Ascending aorta (tissue), 2 donors: ENCODE results near the gene RXRG. TPM values are rescaled to one million over a fixed set of nuclear protein-coding genes. Genes with fewer than 3 reads are reported as not detected.

Experiments
- DNase-seq, 2 donors: peaks; one replicate each; pipeline ENCODE4 v3.0.0-alpha.2; 2019; ENCODE audit warnings: low spot score in 2 of 2
- H3K27ac ChIP-seq, 2 donors: fragments of 200-600 bp; sonication (generic); one replicate each; pipeline ENCODE4 v1.5.1; 2016 to 2017; ENCODE audit warnings: mild to moderate bottlenecking in 1 of 2
- H3K27me3 ChIP-seq: fragments of 200-600 bp; sonication (generic); one replicate; pipeline ENCODE4 v1.5.1; 2017
- H3K36me3 ChIP-seq, 2 donors: fragments of 200-600 bp; sonication (generic); one replicate each; pipeline ENCODE4 v1.5.1; 2016
- H3K4me1 ChIP-seq, 2 donors: fragments of 200-600 bp; sonication (generic); one replicate each; pipeline ENCODE4 v1.5.1; 2016 to 2017; ENCODE audit warnings: mild to moderate bottlenecking in 1 of 2
- H3K4me3 ChIP-seq, 2 donors: fragments of 200-600 bp; sonication (generic); one replicate each; pipeline ENCODE4 v1.5.1; 2016 to 2017; ENCODE audit warnings: mild to moderate bottlenecking in 1 of 2
- H3K9me3 ChIP-seq, 2 donors: fragments of 200-600 bp; sonication (generic); one replicate each; pipeline ENCODE4 v1.5.1; 2016
- intact Hi-C: fragments of 100-400 bp; cut with DNase I; formaldehyde crosslinking; loops from one replicate; pipeline ENCODE4 v1.15.1; 2023
- total RNA-seq: library from RNA; depleted of rRNA; stranded (reverse); fragments of >200 nt; gene quantifications from one replicate; pipeline ENCODE4 v1.1.0, GENCODE V29; 2016
- TF ChIP-seq, protein P1 (sequence below), 3 experiments: fragments of 200-600 bp in 2 of 3; fragments of 450-650 bp in 1 of 3; sonication (generic) in 2 of 3; IDR thresholded peaks; one replicate each; pipeline ENCODE4 v1.5.1; 2016 to 2019; ENCODE audit warnings: antibody characterized with exemption in 3 of 3, mild to moderate bottlenecking in 1 of 3, moderate library complexity in 1 of 3

Gene RXRG
- total RNA-seq, 1 donor from 2014 or later, result not detected

DNA sequence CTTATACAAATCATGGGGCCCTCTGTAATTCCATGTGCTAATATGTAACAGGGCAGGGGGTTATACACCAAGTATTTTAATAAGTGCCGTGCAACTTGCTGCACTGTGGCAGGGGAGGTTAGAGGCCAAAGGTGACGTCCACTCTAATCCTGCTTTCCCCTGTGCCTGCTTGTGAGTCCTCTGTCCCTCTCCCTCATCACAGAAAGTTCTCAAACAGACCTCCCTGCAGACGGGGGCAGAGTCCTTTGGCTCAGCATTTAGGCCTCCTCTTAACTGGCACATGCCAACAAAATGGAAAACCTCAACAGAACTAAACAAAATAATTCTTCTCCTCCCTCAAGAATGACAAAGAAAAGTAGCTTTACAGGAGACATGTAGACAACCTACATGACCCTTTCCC lies 2.9 kb downstream of the RXRG start:
- no peaks in the 10 kb centered on the region for H3K36me3 ChIP-seq
- TF ChIP-seq, protein P1, sequence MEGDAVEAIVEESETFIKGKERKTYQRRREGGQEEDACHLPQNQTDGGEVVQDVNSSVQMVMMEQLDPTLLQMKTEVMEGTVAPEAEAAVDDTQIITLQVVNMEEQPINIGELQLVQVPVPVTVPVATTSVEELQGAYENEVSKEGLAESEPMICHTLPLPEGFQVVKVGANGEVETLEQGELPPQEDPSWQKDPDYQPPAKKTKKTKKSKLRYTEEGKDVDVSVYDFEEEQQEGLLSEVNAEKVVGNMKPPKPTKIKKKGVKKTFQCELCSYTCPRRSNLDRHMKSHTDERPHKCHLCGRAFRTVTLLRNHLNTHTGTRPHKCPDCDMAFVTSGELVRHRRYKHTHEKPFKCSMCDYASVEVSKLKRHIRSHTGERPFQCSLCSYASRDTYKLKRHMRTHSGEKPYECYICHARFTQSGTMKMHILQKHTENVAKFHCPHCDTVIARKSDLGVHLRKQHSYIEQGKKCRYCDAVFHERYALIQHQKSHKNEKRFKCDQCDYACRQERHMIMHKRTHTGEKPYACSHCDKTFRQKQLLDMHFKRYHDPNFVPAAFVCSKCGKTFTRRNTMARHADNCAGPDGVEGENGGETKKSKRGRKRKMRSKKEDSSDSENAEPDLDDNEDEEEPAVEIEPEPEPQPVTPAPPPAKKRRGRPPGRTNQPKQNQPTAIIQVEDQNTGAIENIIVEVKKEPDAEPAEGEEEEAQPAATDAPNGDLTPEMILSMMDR (IDR thresholded peaks at IDR 0.05), result no peak
- no peak overlapping the region for H3K4me3 ChIP-seq
- H3K27ac ChIP-seq, result no peak overlapping the region
- intact Hi-C loops, result no loop called here
- H3K9me3 ChIP-seq, result no peaks in the 10 kb centered on the region
- H3K4me1 ChIP-seq, result peaks cover 0 to 7% of the 10 kb centered on the region in 2 donors
- peaks cover 3% of the 10 kb centered on the region for H3K27me3 ChIP-seq
- DNase-seq, result no peak

DNA sequence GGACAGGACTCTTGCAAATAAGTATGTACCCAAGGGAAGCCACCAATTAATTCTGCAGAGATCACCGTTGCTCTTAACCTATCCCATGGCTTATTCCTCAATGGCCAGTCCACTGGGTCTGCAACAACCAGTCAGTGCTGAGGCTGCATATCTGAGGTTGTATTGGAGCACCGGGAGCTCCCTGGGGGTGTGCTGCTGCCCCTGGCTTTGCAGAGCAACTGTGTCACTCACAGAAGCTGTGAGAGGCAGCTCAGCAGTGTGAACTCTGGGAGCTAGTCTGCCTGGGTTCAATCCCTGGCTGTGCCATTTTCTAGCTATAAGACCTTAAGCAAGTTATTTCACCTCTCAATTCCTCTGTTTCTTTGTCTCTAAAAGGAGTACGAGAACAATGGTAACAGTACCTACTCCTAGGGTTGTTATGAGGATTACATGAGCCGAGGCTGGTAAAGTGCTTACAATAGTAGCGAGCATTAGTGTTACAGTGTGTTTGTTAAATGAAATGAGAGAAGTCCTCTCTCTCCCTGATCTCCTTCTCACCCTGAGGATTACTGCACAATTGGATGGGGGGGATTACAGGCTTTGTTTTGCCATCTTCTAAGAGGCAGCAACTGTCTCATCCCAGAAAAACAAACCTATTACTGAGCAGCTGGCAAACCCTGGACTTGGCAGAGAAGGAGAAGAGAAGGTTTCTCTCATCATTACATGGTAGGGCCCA lies 3.6 kb downstream of the RXRG start:
- H3K4me3 ChIP-seq, result no peak overlapping the region
- intact Hi-C loops, result no loop called here
- H3K27me3 ChIP-seq, result peaks cover 3% of the 10 kb centered on the region
- peaks cover 0 to 7% of the 10 kb centered on the region in 2 donors for H3K4me1 ChIP-seq
- TF ChIP-seq, protein P1 (IDR thresholded peaks at IDR 0.05), result no peak
- H3K9me3 ChIP-seq, result no peaks in the 10 kb centered on the region
- no peak overlapping the region for H3K27ac ChIP-seq
- DNase-seq, result no peak
- H3K36me3 ChIP-seq, result no peaks in the 10 kb centered on the region

- Histone ChIP-seq H3K4me1 (peaks cover 0 to under 1% of the 10 kb centered on the region in 2 donors), H3K36me3 (no peaks in the 10 kb centered on the region), H3K27me3 (no peaks in the 10 kb centered on the region), H3K9me3 (no peaks in the 10 kb centered on the region), H3K4me3 (no peak overlapping the region), H3K27ac (no peak overlapping the region)
- intact Hi-C loops, result no loop called here
- no peak for DNase-seq
- TF ChIP-seq, protein P1 (IDR thresholded peaks at IDR 0.05), result no peak
Measured at GRCh38 chr1:165439330-165439729, 5.6 kb downstream of the RXRG start.

GRCh38 chr1:165436994-165437393 lies 7.9 kb downstream of the RXRG start:
- intact Hi-C loops, result no loop called here
- DNase-seq, result no peak
- Histone ChIP-seq H3K36me3 (no peaks in the 10 kb centered on the region), H3K9me3 (no peaks in the 10 kb centered on the region), H3K4me1 (no peaks in the 10 kb centered on the region), H3K27ac (no peak overlapping the region), H3K27me3 (no peaks in the 10 kb centered on the region), H3K4me3 (no peak overlapping the region)
- TF ChIP-seq, protein P1 (IDR thresholded peaks at IDR 0.05), result no peak

- DNase-seq, result no peak
- H3K9me3 ChIP-seq, result no peaks in the 10 kb centered on the region
- no peaks in the 10 kb centered on the region for H3K27me3 ChIP-seq
- H3K36me3 ChIP-seq, result no peaks in the 10 kb centered on the region
- TF ChIP-seq, protein P1 (IDR thresholded peaks at IDR 0.05), result no peak
- H3K4me3 ChIP-seq, result no peak overlapping the region
- no peaks in the 10 kb centered on the region for H3K4me1 ChIP-seq
- no peak overlapping the region for H3K27ac ChIP-seq
- intact Hi-C loops, result no loop called here
Measured at GRCh38 chr1:165435801-165436200, 9.1 kb downstream of the RXRG start.
